Immature natural killer cell (primary cell): ENCODE data around the gene PRTN3. TPM values are rescaled to one million over a fixed set of nuclear protein-coding genes. Genes with fewer than 3 reads are reported as not detected.

Experiments
- DNase-seq, 3 donors: peaks; one replicate each; pipeline ENCODE4 v3.0.0; 2022; ENCODE audit warnings: mixed read lengths in 1 of 3
- H3K27ac Mint-ChIP-seq, 6 donors: one replicate each; pipeline ENCODE4 v1.8.0; 2020; ENCODE audit warnings: mixed read lengths in 6 of 6, mild to moderate bottlenecking in 5 of 6, inconsistent platforms in 4 of 6, moderate library complexity in 3 of 6
- H3K27me3 Mint-ChIP-seq, 3 donors: one replicate each; pipeline ENCODE4 v1.8.0; 2020 to 2021; ENCODE audit warnings: low read depth in 3 of 3, mild to moderate bottlenecking in 3 of 3, mixed read lengths in 3 of 3, moderate library complexity in 3 of 3, inconsistent platforms in 1 of 3
- H3K36me3 Mint-ChIP-seq, 3 donors: one replicate each; pipeline ENCODE4 v1.8.0; 2020; ENCODE audit warnings: mixed read lengths in 3 of 3, inconsistent platforms in 2 of 3, mild to moderate bottlenecking in 2 of 3
- H3K4me1 Mint-ChIP-seq, 2 donors: one replicate each; pipeline ENCODE4 v1.8.0; 2020; ENCODE audit warnings: inconsistent platforms in 2 of 2, mild to moderate bottlenecking in 2 of 2, mixed read lengths in 2 of 2, moderate library complexity in 1 of 2
- H3K4me3 Mint-ChIP-seq, 5 donors: one replicate each; pipeline ENCODE4 v1.8.0; 2020; ENCODE audit warnings: mild to moderate bottlenecking in 5 of 5, mixed read lengths in 5 of 5, inconsistent platforms in 3 of 5, moderate library complexity in 3 of 5
- H3K9me3 Mint-ChIP-seq, 6 donors: one replicate each; pipeline ENCODE4 v1.8.0; 2020; ENCODE audit warnings: mild to moderate bottlenecking in 6 of 6, mixed read lengths in 6 of 6, inconsistent platforms in 4 of 6, moderate library complexity in 3 of 6
- polyA plus RNA-seq, 3 donors: library from polyadenylated mRNA; unstranded; fragments of 300-500 nt; fragmentation: Illumina TruSeq; gene quantifications; one replicate each; pipeline ENCODE4 v1.2.3, GENCODE V29; 2021

PRTN3 gene
- polyA plus RNA-seq, 3 donors from 2014 or later: not detected

- Mint-ChIP-seq H3K4me3 (peak overlapping the region; percentile 85 to 92 (median 89)), H3K4me1 (peaks cover 47 to 57% of the 10 kb centered on the region in 2 donors), H3K27me3 (peaks cover 22 to 32% (median 30%) of the 10 kb centered on the region in 3 donors), H3K27ac (peak overlapping the region; percentile 79 to 92 (median 86)), H3K9me3 (no peaks in the 10 kb centered on the region), H3K36me3 (peaks cover 0 to 7% (median 0%) of the 10 kb centered on the region in 3 donors)
- no peak for DNase-seq
Observed at GRCh38 chr19:799076-799881, 41.5 kb upstream of the PRTN3 start.

DNA sequence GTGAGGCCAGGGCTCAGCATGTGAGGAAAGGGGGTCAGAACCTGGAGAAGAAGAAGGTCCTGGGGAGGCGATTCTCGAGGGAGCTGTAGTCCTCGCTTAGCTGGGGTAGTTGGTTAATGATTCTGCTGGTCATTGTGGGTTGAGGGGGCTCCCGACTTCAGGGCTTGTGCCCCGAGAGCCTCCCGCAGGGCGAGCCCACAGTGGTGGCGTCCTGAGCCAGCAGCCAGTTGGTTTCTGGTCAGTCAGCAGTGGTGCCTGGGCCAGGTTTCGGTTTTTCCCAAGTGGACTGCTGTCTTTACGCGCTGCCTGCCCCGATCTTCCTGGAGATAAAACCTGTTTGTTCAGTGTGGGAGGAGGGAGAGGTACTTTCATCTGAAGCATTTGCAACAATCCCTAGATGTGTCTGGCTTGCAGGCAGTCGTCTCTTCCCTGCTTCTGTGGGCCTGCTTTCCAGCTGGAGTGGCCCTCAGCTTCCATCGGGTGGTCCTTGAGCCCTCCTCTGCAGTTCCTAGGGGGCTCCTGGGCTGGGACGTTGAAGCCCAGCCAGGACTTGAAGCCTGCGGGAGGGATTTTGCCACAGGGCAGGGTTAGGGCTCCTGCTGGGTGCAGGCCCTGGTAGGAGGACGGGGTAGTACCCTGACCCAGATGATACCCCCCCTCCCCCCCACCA, 40.3 kb upstream of the PRTN3 start:
- Mint-ChIP-seq H3K36me3 (peaks cover 0 to 7% (median 0%) of the 10 kb centered on the region in 3 donors), H3K9me3 (no peaks in the 10 kb centered on the region), H3K4me1 (peaks cover 49 to 57% of the 10 kb centered on the region in 2 donors), H3K27me3 (peaks cover 24 to 32% (median 32%) of the 10 kb centered on the region in 3 donors), H3K4me3 (peak overlapping the region; percentile 63 to 89 (median 66)), H3K27ac (peak overlapping the region; percentile 79 to 89 (median 85))
- no peak for DNase-seq

DNA sequence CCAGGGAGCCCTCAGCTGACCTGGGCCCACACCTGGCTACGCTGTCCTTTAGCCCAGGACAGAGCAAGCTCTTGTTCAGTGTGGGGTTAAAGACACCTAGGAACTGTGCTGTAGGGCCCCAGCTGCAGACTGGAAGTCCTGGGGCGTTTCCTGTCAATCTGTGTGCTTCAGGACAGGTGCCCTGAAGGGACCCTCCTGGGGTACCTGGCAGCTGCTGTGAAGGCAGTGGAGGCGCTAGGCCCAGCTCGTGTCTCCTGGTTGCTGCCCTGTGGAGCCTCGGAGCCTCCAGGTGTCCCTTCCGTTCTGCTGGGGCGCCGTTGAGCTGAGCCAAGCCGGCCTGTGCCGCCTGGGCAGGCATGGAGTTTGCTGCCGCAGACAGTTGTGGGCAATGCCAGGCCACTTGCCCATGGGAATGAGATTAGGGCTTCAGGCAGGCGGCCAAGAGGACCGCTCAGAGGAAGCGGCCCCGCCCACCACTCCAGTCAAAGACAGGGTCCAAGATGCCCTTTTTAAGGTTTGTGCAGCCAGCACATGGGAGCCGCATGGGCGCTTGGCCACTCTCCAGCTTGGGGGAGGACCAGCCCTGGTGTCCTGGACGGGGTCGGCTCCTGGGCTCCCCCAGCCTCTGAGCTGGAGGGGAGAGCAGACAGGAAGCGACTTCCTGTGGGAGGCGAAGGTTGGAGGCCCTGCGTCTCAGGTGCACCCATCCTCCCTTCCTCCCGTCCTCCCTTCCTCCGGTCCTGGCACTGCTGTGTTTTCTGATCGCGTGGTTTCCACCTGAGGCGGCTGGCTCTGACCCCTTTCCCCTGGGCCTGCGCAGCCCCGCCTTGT, 39.6 kb upstream of the PRTN3 start:
- Mint-ChIP-seq H3K27me3 (peaks cover 26 to 34% (median 32%) of the 10 kb centered on the region in 3 donors), H3K9me3 (no peaks in the 10 kb centered on the region), H3K27ac (peak overlapping the region in 3 of 6 donors; percentile 29 to 72 (median 45)), H3K36me3 (peaks cover 0 to 7% (median 0%) of the 10 kb centered on the region in 3 donors), H3K4me3 (peak overlapping the region in 2 of 5 donors; percentile 25 to 36), H3K4me1 (peaks cover 49 to 57% of the 10 kb centered on the region in 2 donors)
- DNase-seq: no peak

DNA sequence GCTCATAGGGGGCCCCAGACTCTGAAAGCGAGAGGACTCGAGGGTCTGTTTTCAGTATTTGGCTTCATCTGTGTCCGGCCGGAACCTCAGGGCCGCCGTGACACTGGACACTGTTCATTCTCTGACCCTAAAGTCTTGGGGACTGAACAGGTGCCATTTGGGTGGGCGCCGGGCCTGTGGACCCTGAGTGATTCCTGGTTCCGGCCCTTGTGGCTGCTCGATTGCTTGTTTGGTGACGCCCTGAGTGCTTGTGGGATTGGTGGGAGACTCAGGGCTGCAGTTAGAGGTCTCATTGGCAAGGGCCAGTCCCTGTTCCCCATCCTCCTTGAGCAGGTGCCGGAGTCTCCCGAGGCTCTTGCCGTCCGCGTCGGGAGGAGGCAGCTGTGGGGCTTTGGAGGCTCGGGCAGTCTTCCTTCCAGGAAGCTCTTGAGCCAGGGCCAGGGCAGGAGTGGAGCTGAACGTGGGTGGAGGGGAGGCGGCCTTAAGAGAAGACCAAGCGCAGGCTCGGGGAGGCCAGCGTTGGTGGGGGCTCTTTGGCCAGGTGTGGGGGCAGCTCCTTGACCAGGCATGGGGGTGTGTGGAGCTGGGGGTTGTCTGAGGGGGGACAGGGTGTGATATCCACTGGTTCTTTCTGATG, 38.8 kb upstream of the PRTN3 start:
- no peaks in the 10 kb centered on the region for H3K9me3 Mint-ChIP-seq
- H3K36me3 Mint-ChIP-seq: peaks cover 0 to 7% (median 0%) of the 10 kb centered on the region in 3 donors
- peaks cover 27 to 35% (median 28%) of the 10 kb centered on the region in 3 donors for H3K27me3 Mint-ChIP-seq
- peak overlapping the region in 3 of 6 donors; percentile 39 to 72 (median 45) for H3K27ac Mint-ChIP-seq
- DNase-seq: no peak
- H3K4me3 Mint-ChIP-seq: peak overlapping the region in 1 of 5 donors; percentile 25
- peaks cover 45 to 51% of the 10 kb centered on the region in 2 donors for H3K4me1 Mint-ChIP-seq

DNA sequence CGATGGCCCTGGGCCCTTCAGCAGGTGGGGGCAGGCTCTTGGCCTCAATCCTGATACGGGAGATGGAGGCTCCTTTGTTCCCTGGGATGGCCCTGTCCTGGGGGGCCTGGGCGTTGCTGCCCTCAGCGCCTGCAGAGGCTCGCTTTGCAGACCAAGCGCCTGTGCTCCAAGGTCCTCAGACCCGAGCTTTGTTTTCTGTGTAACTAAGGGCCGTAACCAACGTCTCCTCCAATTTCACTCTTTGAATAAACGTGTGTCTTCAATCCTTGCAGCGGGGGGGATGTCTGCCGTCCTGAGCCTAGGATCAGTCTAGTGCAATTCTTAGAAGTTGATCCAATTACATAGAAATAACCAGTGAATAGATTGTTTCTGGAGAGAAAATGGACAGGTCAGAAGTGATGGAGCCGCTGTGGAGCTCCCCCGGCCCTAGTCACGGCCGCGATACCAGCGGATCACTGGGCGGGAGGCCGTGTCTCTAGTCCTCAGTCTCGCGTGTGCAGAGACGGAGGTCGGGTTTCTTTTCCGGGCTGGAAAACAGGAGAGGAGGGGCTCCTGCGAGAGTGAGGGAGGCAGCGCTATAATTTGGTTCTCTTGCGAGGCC, 38.2 kb upstream of the PRTN3 start:
- Mint-ChIP-seq H3K9me3 (no peaks in the 10 kb centered on the region), H3K4me1 (peaks cover 50 to 56% of the 10 kb centered on the region in 2 donors), H3K27me3 (peaks cover 29 to 39% (median 33%) of the 10 kb centered on the region in 3 donors), H3K27ac (peak overlapping the region in 5 of 6 donors; percentile 21 to 73 (median 37)), H3K36me3 (peaks cover 5 to 13% (median 5%) of the 10 kb centered on the region in 3 donors), H3K4me3 (peak overlapping the region in 2 of 5 donors; percentile 44 to 60)
- DNase-seq: no peak

DNA sequence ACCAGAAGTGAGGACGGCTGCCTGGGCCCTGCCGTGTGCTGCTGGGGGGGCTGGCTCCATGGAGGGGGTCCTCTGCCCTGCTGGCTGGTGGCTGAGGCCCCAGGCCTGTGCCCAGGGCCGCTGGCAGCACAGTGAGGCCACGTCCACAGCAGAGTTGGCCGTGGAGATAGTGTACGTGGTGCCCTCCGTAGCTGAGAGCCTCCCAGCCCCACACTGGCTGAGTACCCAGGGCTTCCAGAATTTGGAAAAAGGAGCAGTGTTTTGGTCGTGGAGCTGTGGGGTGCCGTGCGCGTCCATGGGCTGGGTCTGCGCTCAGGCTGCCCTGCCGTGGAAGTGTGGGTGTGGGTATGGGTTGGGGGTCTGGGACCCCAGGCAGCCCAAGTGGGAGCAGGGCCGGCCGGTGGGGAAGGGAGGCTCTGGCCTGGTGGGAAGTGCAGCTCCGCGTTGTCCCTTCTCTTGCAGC, 37.7 kb upstream of the PRTN3 start:
- Mint-ChIP-seq H3K27me3 (peaks cover 33 to 42% (median 37%) of the 10 kb centered on the region in 3 donors), H3K27ac (peak overlapping the region in 1 of 6 donors; percentile 10), H3K36me3 (peaks cover 9 to 16% (median 9%) of the 10 kb centered on the region in 3 donors), H3K4me3 (no peak overlapping the region), H3K9me3 (no peaks in the 10 kb centered on the region), H3K4me1 (peaks cover 52 to 60% of the 10 kb centered on the region in 2 donors)
- no peak for DNase-seq

- no peaks in the 10 kb centered on the region for H3K9me3 Mint-ChIP-seq
- peak overlapping the region in 2 of 6 donors; percentile 10 to 23 for H3K27ac Mint-ChIP-seq
- H3K36me3 Mint-ChIP-seq: peaks cover 9 to 16% (median 9%) of the 10 kb centered on the region in 3 donors
- DNase-seq: no peak
- H3K27me3 Mint-ChIP-seq: peaks cover 29 to 38% (median 35%) of the 10 kb centered on the region in 3 donors
- peaks cover 49 to 57% of the 10 kb centered on the region in 2 donors for H3K4me1 Mint-ChIP-seq
- no peak overlapping the region for H3K4me3 Mint-ChIP-seq
Observed at GRCh38 chr19:803686-804418, 36.9 kb upstream of the PRTN3 start.

GRCh38 chr19:804419-805165, 36.2 kb upstream of the PRTN3 start:
- Mint-ChIP-seq H3K27ac (no peak overlapping the region), H3K9me3 (no peaks in the 10 kb centered on the region), H3K36me3 (peaks cover 9 to 18% (median 9%) of the 10 kb centered on the region in 3 donors), H3K27me3 (peaks cover 23 to 35% (median 30%) of the 10 kb centered on the region in 3 donors), H3K4me1 (peaks cover 41 to 49% of the 10 kb centered on the region in 2 donors), H3K4me3 (no peak overlapping the region)
- DNase-seq: no peak

DNA sequence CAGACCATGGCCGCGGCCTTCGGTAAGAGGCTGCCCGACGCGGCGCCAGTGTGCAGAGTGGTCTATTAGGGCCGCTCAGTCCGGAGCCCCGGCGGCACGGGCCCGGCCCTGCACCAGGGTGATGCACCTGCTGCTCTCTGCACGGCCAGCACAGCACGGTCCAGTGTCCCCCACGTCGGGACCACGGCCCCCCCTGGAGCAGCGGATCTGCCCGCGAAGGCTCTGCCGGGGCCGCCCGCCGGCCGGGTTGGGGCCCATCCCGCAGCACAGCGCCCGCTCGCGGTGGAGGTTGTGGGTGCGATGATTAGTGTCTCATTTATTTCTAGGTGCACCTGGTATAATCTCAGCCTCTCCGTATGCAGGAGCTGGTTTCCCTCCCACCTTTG, 35.6 kb upstream of the PRTN3 start:
- Mint-ChIP-seq H3K27ac (no peak overlapping the region), H3K36me3 (peaks cover 9 to 23% (median 9%) of the 10 kb centered on the region in 3 donors), H3K4me3 (no peak overlapping the region), H3K4me1 (peaks cover 36 to 44% of the 10 kb centered on the region in 2 donors), H3K9me3 (no peaks in the 10 kb centered on the region), H3K27me3 (peaks cover 20 to 38% (median 30%) of the 10 kb centered on the region in 3 donors)
- no peak for DNase-seq

DNA sequence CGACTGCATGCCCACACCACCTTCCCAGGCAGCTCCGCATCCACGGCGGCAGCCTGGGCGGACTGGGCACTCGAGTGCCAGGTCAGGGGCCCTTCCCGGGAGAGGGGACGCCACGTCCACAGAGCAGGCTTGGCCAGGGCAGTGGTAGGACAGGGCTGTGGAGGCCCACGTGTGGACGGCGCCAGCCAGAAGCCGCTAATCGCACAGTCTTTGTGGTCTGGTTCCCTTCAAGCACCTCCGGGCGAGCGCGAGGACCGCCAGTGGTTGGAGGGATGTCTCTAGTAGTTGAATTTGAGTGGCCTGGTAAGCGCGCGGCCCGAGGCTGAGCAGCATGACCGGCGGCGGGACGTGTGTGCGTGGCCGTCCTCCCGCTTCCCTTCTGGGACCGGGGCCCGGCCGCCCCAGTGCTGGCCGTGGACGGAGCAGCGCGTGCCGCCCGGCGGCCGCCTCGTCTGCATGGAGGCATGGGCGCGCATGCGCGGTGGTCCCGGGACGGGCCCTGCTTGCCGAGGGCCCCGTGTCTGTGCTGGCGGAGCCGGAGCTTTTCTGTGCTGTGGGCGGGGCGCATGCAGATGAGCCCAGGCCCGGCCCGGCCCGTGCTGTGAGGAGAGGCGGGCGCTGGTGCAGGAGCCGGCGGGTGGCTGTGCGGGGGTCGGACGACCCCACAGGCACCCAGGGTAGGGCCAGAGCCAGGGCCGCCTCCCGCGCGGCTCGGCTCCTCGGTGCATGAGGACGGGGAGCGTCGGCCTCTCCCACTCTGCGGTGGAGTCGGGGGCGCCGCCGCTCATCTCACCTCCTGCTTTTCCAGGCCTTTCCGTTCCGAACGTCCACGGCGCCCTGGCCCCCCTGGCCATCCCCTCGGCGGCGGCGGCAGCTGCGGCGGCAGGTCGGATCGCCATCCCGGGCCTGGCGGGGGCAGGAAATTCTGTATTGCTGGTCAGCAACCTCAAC, 34.9 kb upstream of the PRTN3 start:
- peaks cover 9 to 19% (median 9%) of the 10 kb centered on the region in 3 donors for H3K36me3 Mint-ChIP-seq
- H3K4me1 Mint-ChIP-seq: peaks cover 30 to 37% of the 10 kb centered on the region in 2 donors
- H3K4me3 Mint-ChIP-seq: no peak overlapping the region
- no peaks in the 10 kb centered on the region for H3K9me3 Mint-ChIP-seq
- DNase-seq: no peak
- H3K27me3 Mint-ChIP-seq: peaks cover 22 to 33% (median 32%) of the 10 kb centered on the region in 3 donors
- no peak overlapping the region for H3K27ac Mint-ChIP-seq
